GM23248 (cell line): ENCODE measurements around the gene NOXA1.

Experiments used
- EZH2 ChIP-seq: fragments of 200-600 bp; sonication (generic); IDR thresholded peaks from 2 replicates; pipeline ENCODE4 v1.6.1; 2018; ENCODE audit warnings: antibody characterized with exemption, mild to moderate bottlenecking; ENCODE audit not compliant: insufficient read depth, poor library complexity, severe bottlenecking
- EZH2phosphoT487 ChIP-seq: fragments of 200-600 bp; sonication (generic); IDR thresholded peaks from 2 replicates; pipeline ENCODE4 v1.6.1; 2018; ENCODE audit warnings: antibody characterized with exemption, moderate library complexity, mild to moderate bottlenecking, low read depth; ENCODE audit not compliant: insufficient read depth

DNA sequence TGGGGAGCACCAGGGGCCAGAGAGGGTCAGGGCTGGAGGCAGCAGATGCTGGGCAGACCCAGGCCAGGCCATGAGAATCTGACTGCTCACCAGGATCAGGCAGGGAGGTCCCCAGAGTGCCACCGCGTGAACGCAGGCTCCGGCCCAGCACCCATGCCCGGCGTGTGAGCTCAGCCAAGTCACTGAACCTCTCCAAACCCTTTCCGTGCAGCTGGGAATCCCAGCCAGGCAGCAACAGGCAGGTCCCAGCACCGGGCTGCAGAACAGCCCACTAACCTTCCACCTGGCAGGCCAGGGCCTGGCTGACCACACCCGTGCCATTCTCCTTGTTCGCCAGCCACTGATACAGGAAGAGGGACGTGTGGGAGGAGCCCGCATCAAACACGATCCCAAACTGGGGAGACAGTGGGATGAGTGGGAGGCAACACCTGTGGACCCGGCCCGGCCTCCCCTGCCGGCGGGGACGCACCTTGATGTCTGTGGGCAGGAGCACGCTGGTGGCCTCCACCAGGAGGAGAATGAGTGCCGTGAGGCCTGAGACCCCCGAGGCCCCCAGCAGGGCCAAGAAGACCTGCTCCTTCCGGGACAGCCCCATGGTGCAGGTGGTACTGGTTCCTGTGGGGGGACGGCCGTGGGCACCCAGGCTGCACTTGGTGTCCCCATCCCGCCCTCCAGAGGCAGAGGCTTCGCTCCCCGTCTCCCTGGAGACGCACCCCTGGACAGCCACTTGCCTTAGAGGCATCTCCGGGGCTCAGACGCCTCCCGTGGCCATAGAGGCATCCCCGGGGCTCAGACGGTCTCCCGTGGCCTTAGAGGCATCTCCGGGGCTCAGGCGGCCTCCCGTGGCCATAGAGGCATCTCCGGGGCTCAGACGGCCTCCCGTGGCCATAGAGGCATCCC, 14.7 kb downstream of the NOXA1 start:
- TF ChIP-seq EZH2phosphoT487: no peak
- no peak for TF ChIP-seq EZH2
